Breast epithelium (tissue), 3 donors: ENCODE measurements around the gene KCNJ18.
"Not testable (repeated sequence)": the region's sequence is repeated elsewhere in the genome, so short reads cannot be mapped to it uniquely, and the experiment has no call there.

Experiments used
- CTCF ChIP-seq, 3 donors: fragments of 450-650 bp; IDR thresholded peaks; one replicate each; pipeline ENCODE4 v1.5.1; 2016 to 2017; ENCODE audit warnings: antibody characterized with exemption in 3 of 3, mild to moderate bottlenecking in 3 of 3, moderate library complexity in 3 of 3
- POLR2AphosphoS5 ChIP-seq, 3 donors: sonication (generic); formaldehyde crosslinking; IDR thresholded peaks; one replicate each; pipeline ENCODE4 v1.6.1; 2017; ENCODE audit warnings: antibody characterized with exemption in 3 of 3

GRCh38 chr17:21715877-21716276, 23.6 kb downstream of the KCNJ18 start:
- not testable (repeated sequence) for TF ChIP-seq CTCF, POLR2AphosphoS5 (IDR thresholded peaks at IDR 0.05)
